SK-N-SH (cell line): ENCODE data around the gene ADAMTSL1. TPM values are rescaled to one million over a fixed set of nuclear protein-coding genes. Genes with fewer than 3 reads are reported as not detected.

Experiments used
- CTCF ChIA-PET: fragments of 300-600, 350-600 bp; formaldehyde crosslinking; extraction: SDS; loops from one replicate; lab custom pipeline; 2021; lab: Yijun Ruan, JAX
- POLR2A ChIA-PET: fragments of 350-600 bp; sonication (Branson Sonifier 250); formaldehyde crosslinking; extraction: SDS; loops from one replicate; lab custom pipeline; 2020; ENCODE audit warnings: antibody characterized with exemption, inconsistent platforms; lab: Yijun Ruan, JAX
- DNase-seq: peaks from one replicate; pipeline ENCODE4 v3.0.0; 2012
- H2AFZ ChIP-seq: fragments of 200-600 bp; sonication (generic); 2 replicates; pipeline ENCODE4 v1.8.1; 2016; ENCODE audit warnings: antibody characterized with exemption, mild to moderate bottlenecking, low read depth
- H3F3A ChIP-seq: fragments of 200-600 bp; sonication (generic); replicated peaks from 2 replicates; pipeline ENCODE3; 2016; ENCODE audit warnings: antibody characterized with exemption, mild to moderate bottlenecking; ENCODE audit not compliant: insufficient read depth
- H3K27ac ChIP-seq, 2 experiments: fragments of 200-500 bp in 1 of 2; fragments of 200-600 bp in 1 of 2; sonication (Bioruptor generic) in 1 of 2; sonication (generic), shearing (Covaris generic) in 1 of 2; 2 replicates each; pipeline versions ENCODE4 v1.5.1 to v1.6.1; 2014 to 2016; ENCODE audit warnings: low read depth in 2 of 2, inconsistent platforms in 1 of 2, low read length in 1 of 2, mild to moderate bottlenecking in 1 of 2, mixed read lengths in 1 of 2
- H3K27me3 ChIP-seq: fragments of 200-600 bp; sonication (generic), shearing (Covaris generic); 2 replicates; pipeline ENCODE4 v1.6.1; 2016; ENCODE audit warnings: mixed run types; ENCODE audit not compliant: insufficient read depth
- H3K36me3 ChIP-seq, 2 experiments: fragments of 200-500 bp in 1 of 2; fragments of 200-600 bp in 1 of 2; sonication (Bioruptor generic) in 1 of 2; sonication (generic) in 1 of 2; replicated peaks in 1 of 2; 2 replicates each; pipeline versions ENCODE3 to v1.5.1; 2014 to 2016; ENCODE audit warnings: low read length in 1 of 2, mild to moderate bottlenecking in 1 of 2; ENCODE audit not compliant: insufficient read depth in 2 of 2, control insufficient read depth in 1 of 2
- H3K4me1 ChIP-seq, 2 experiments: fragments of 200-500 bp in 1 of 2; fragments of 200-600 bp in 1 of 2; sonication (Bioruptor generic) in 1 of 2; sonication (generic), shearing (Covaris generic) in 1 of 2; 2 replicates each; pipeline versions ENCODE4 v1.5.1 to v1.6.1; 2014 to 2016; ENCODE audit warnings: low read depth in 1 of 2, low read length in 1 of 2, mixed run types in 1 of 2; ENCODE audit not compliant: insufficient read depth in 2 of 2, control insufficient read depth in 1 of 2
- H3K4me2 ChIP-seq: fragments of 200-600 bp; sonication (generic), shearing (Covaris generic); 2 replicates; pipeline ENCODE4 v1.6.1; 2017; ENCODE audit warnings: mixed run types
- H3K4me3 ChIP-seq, 2 experiments: fragments of 200-500 bp in 1 of 2; fragments of 200-600 bp in 1 of 2; sonication (Bioruptor generic) in 1 of 2; sonication (generic), shearing (Covaris generic) in 1 of 2; 2 replicates each; pipeline versions ENCODE4 v1.5.1 to v1.8.1; 2014 to 2016; ENCODE audit warnings: low read depth in 2 of 2, inconsistent platforms in 1 of 2, low read length in 1 of 2, mild to moderate bottlenecking in 1 of 2, mixed read lengths in 1 of 2, moderate library complexity in 1 of 2
- H3K79me2 ChIP-seq: fragments of 200-600 bp; sonication (generic); 2 replicates; pipeline ENCODE4 v1.8.1; 2017; ENCODE audit warnings: mild to moderate bottlenecking; ENCODE audit not compliant: insufficient read depth
- H3K9ac ChIP-seq: fragments of 200-600 bp; sonication (generic); 2 replicates; pipeline ENCODE4 v1.6.1; 2017; ENCODE audit warnings: mixed run types
- H3K9me2 ChIP-seq: fragments of 200-600 bp; sonication (generic); 2 replicates; pipeline ENCODE4 v1.6.1; 2017; ENCODE audit warnings: mixed run types
- H3K9me3 ChIP-seq: fragments of 200-600 bp; sonication (generic); 2 replicates; pipeline ENCODE4 v1.6.1; 2017; ENCODE audit warnings: mixed run types, mild to moderate bottlenecking, moderate library complexity
- H4K20me1 ChIP-seq: fragments of 200-600 bp; sonication (generic); 2 replicates; pipeline ENCODE4 v1.6.1; 2017; ENCODE audit warnings: mild to moderate bottlenecking, mixed run types; ENCODE audit not compliant: insufficient read depth
- CHD2 ChIP-seq: fragments of 150-350 bp; IDR thresholded peaks from 2 replicates; pipeline ENCODE4 v1.6.1; 2018; ENCODE audit warnings: low read length; ENCODE audit not compliant: partially characterized antibody
- EP300 ChIP-seq, 2 experiments: IDR thresholded peaks; 2 replicates each; pipeline versions ENCODE4 v1.4.0 to v1.6.1; 2012; ENCODE audit warnings: borderline replicate concordance in 1 of 2, low read depth in 1 of 2, low read length in 1 of 2
- FOXJ3 ChIP-seq: sonication (generic); formaldehyde crosslinking; IDR thresholded peaks from 2 replicates; pipeline ENCODE4 v1.5.1; 2020; ENCODE audit warnings: mild to moderate bottlenecking, missing genetic modification reagents
- FOXM1 ChIP-seq: IDR thresholded peaks from 2 replicates; pipeline ENCODE4 v1.4.0; 2012; ENCODE audit warnings: low read depth, mild to moderate bottlenecking
- GATA2 ChIP-seq: sonication (generic); formaldehyde crosslinking; IDR thresholded peaks from 2 replicates; pipeline ENCODE4 v1.5.0; 2020; ENCODE audit warnings: mild to moderate bottlenecking, missing genetic modification reagents
- IRF3 ChIP-seq: fragments of 150-350 bp; IDR thresholded peaks from 2 replicates; pipeline ENCODE4 v1.6.1; 2016; ENCODE audit warnings: mild to moderate bottlenecking, low read depth, low read length
- MEF2A ChIP-seq: IDR thresholded peaks from 2 replicates; pipeline ENCODE4 v1.4.0; 2012; ENCODE audit warnings: low read depth, borderline replicate concordance
- MXI1 ChIP-seq: IDR thresholded peaks from 2 replicates; pipeline ENCODE4 v1.6.1; 2012; ENCODE audit warnings: mild to moderate bottlenecking, low read depth, low read length, improper control_type of control experiment
- POLR2AphosphoS5 ChIP-seq: IDR thresholded peaks from 2 replicates; pipeline ENCODE4 v1.6.1; 2012; ENCODE audit warnings: low read depth, low read length
- RAD21 ChIP-seq: IDR thresholded peaks from 2 replicates; pipeline ENCODE4 v1.6.1; 2012; ENCODE audit warnings: mild to moderate bottlenecking, low read length
- RCOR1 ChIP-seq: fragments of 150-350 bp; IDR thresholded peaks from 2 replicates; pipeline ENCODE4 v1.6.1; 2017; ENCODE audit warnings: antibody characterized with exemption, low read length
- RFX5 ChIP-seq: IDR thresholded peaks from 2 replicates; pipeline ENCODE4 v1.6.1; 2012; ENCODE audit warnings: mild to moderate bottlenecking, improper control_type of control experiment, low read length
- RXRA ChIP-seq: IDR thresholded peaks from 2 replicates; pipeline ENCODE4 v1.4.0; 2012; ENCODE audit warnings: low read depth, mild to moderate bottlenecking, borderline replicate concordance
- SIN3A ChIP-seq: IDR thresholded peaks from 2 replicates; pipeline ENCODE4 v1.6.1; 2012; ENCODE audit warnings: low read depth, mild to moderate bottlenecking, low read length, moderate library complexity, borderline replicate concordance
- TCF12 ChIP-seq: IDR thresholded peaks from 2 replicates; pipeline ENCODE4 v1.4.0; 2012
- USF1 ChIP-seq: IDR thresholded peaks from 2 replicates; pipeline ENCODE4 v1.4.0; 2012; ENCODE audit warnings: low read depth, borderline replicate concordance
- ZBTB33 ChIP-seq: IDR thresholded peaks from 2 replicates; pipeline ENCODE4 v1.4.0; 2012; ENCODE audit warnings: low read depth, borderline replicate concordance
- WGBS: methylation state at CpG from one replicate; pipeline ENCODE4 v1.1.6; 2017; ENCODE audit warnings: low lambda C conversion rate; 5-methylcytosine and 5-hydroxymethylcytosine counted together
- polyA plus RNA-seq, 3 experiments: library from polyadenylated mRNA; depleted of rRNA; stranded (reverse); fragments of >200 nt; gene quantifications; 2 replicates each; pipeline ENCODE4 v1.2.3, GENCODE V29; 2012

ADAMTSL1 gene
- polyA plus RNA-seq, 1 of the 3 experiments (the other 2 are of a cell fraction): 114 TPM

GRCh38 chr9:18617759-18618158 lies 143.8 kb downstream of the ADAMTSL1 start:
- DNase-seq: no peak
- H3K9me3 ChIP-seq: no peaks in the 10 kb centered on the region
- ChIA-PET CTCF (no interaction called here), POLR2A (no interaction called here)
- no peak overlapping the region for H3K4me2 ChIP-seq
- H3K79me2 ChIP-seq: peaks cover 77% of the 10 kb centered on the region
- peaks cover 25% of the 10 kb centered on the region for H3F3A ChIP-seq
- H3K4me3 ChIP-seq: no peak overlapping the region
- H3K9me2 ChIP-seq: no peaks in the 10 kb centered on the region
- no peaks in the 10 kb centered on the region for H4K20me1 ChIP-seq
- no peak overlapping the region for H3K27ac ChIP-seq
- H3K4me1 ChIP-seq: no peaks in the 10 kb centered on the region
- no peak overlapping the region for H3K9ac ChIP-seq
- 71% methylated on average over 1 of the region's 1 CpG for WGBS
- no peak for TF ChIP-seq FOXM1
- no peak for TF ChIP-seq EP300 (IDR thresholded peaks at IDR 0.05; ENCODE audit: borderline replicate concordance in 1 of 2, low read depth in 1 of 2, low read length in 1 of 2)
- no peak overlapping the region for H2AFZ ChIP-seq
- H3K27me3 ChIP-seq: no peaks in the 10 kb centered on the region
- H3K36me3 ChIP-seq: peaks cover 3 to 28% of the 10 kb centered on the region in 2 experiments

- CTCF ChIA-PET: no interaction called here
- H3K79me2 ChIP-seq: peaks cover 67% of the 10 kb centered on the region
- 81% methylated on average over 2 of the region's 2 CpGs for WGBS
These were observed 144.9 kb downstream of the ADAMTSL1 start for GRCh38 chr9:18618862-18619261.

More at GRCh38 chr9:18618862-18619261, 144.9 kb downstream of the ADAMTSL1 start:
- POLR2A ChIA-PET: no interaction called here
- Histone ChIP-seq H3K4me3 (no peak overlapping the region), H3K27me3 (no peaks in the 10 kb centered on the region), H4K20me1 (no peaks in the 10 kb centered on the region), H2AFZ (no peak overlapping the region), H3K9me2 (no peaks in the 10 kb centered on the region), H3K9ac (no peak overlapping the region), H3K4me2 (no peak overlapping the region), H3K27ac (no peak overlapping the region), H3K9me3 (no peaks in the 10 kb centered on the region), H3K4me1 (no peaks in the 10 kb centered on the region; a peak in 2 of 4 replicates), H3K36me3 (peaks cover 3 to 37% of the 10 kb centered on the region in 2 experiments), H3F3A (peaks cover 33% of the 10 kb centered on the region)
- no peak for TF ChIP-seq SIN3A
- TF ChIP-seq IRF3: no peak
- no peak for TF ChIP-seq RFX5
- TF ChIP-seq GATA2 (CRISPR knock-in tag): no peak
- TF ChIP-seq FOXJ3: no peak
- no peak for TF ChIP-seq TCF12
- TF ChIP-seq ZBTB33: no peak
- TF ChIP-seq USF1: no peak
- TF ChIP-seq MXI1: no peak
- TF ChIP-seq RAD21: no peak
- TF ChIP-seq POLR2AphosphoS5: no peak
- TF ChIP-seq FOXM1: no peak
- TF ChIP-seq CHD2: no peak
- no peak for TF ChIP-seq MEF2A
- TF ChIP-seq RXRA: no peak
- TF ChIP-seq RCOR1: no peak
- DNase-seq: no peak
